ENCODE measurements around the gene HDHD2. TPM values are rescaled to one million over a fixed set of nuclear protein-coding genes. Genes with fewer than 3 reads are reported as not detected.

Gene HDHD2
- total and polyA plus RNA-seq, 2 of the 13 experiments (the other 11 are each of a cell fraction or from before 2014, with no cell fraction given): 10.2 to 34.7 TPM

- TF ChIP-seq HOMEZ (CRISPR knock-in tag; IDR thresholded peaks at IDR 0.05; ENCODE audit: low read depth) (peak; percentile 12; the same call in 1 of the 2 replicates), ZNF747 (CRISPR knock-in tag; IDR thresholded peaks at IDR 0.05; ENCODE audit: borderline replicate concordance) (peak; percentile 89), ZSCAN31 (CRISPR knock-in tag; IDR thresholded peaks at IDR 0.05; ENCODE audit: low read depth) (peak; percentile 91), MXD4 (CRISPR knock-in tag; IDR thresholded peaks at IDR 0.05) (peak; percentile 58; the same call in 1 of the 2 replicates), SRF (IDR thresholded peaks at IDR 0.05; ENCODE audit: low read depth, low read length) (no peak), ZNF766 (CRISPR knock-in tag; IDR thresholded peaks at IDR 0.05; ENCODE audit: borderline replicate concordance) (no peak), KDM5B (CRISPR knock-in tag; IDR thresholded peaks at IDR 0.05; ENCODE audit: borderline replicate concordance) (peak; percentile 92), TBX2 (CRISPR knock-in tag; IDR thresholded peaks at IDR 0.05; ENCODE audit: borderline replicate concordance) (peak; percentile 79), ZSCAN20 (CRISPR knock-in tag; IDR thresholded peaks at IDR 0.05; ENCODE audit: borderline replicate concordance) (no peak), ZNF678 (CRISPR knock-in tag; IDR thresholded peaks at IDR 0.05) (no peak), HOXA3 (CRISPR knock-in tag; IDR thresholded peaks at IDR 0.05) (peak; percentile 69; the same call in 1 of the 2 replicates), ZBTB1 (CRISPR knock-in tag; IDR thresholded peaks at IDR 0.05; ENCODE audit: borderline replicate concordance) (no peak), ZNF713 (CRISPR knock-in tag; IDR thresholded peaks at IDR 0.05) (0 out of 2 replicates have a peak, but pooled peaks have one; percentile 11), CREM (IDR thresholded peaks at IDR 0.05) (0 out of 2 replicates have a peak, but pooled peaks have one; percentile 12), CREM (CRISPR knock-in tag; IDR thresholded peaks at IDR 0.05) (no peak), CBX5 (CRISPR knock-in tag; IDR thresholded peaks at IDR 0.05; ENCODE audit: borderline replicate concordance) (peak; percentile 6; the same call in 1 of the 2 replicates), SPEN (CRISPR knock-in tag; IDR thresholded peaks at IDR 0.05; ENCODE audit: low read depth) (peak; percentile 83; the same call in 1 of the 2 replicates), ELF4 (CRISPR knock-in tag; IDR thresholded peaks at IDR 0.05; ENCODE audit: borderline replicate concordance) (peak; percentile 82), ZNF510 (CRISPR knock-in tag; IDR thresholded peaks at IDR 0.05; ENCODE audit: low read depth) (no peak), SSRP1 (CRISPR knock-in tag; IDR thresholded peaks at IDR 0.05) (no peak), SRSF1 (optimal IDR thresholded peaks at IDR 0.05; ENCODE audit: low read depth, low read length) (peak; percentile 89), KAT7 (CRISPR knock-in tag; IDR thresholded peaks at IDR 0.05; ENCODE audit: borderline replicate concordance) (peak; percentile 70; the same call in 1 of the 2 replicates), TARDBP (CRISPR knock-in tag; IDR thresholded peaks at IDR 0.05) (peak; percentile 8; the same call in 1 of the 2 replicates), POLR2G (IDR thresholded peaks at IDR 0.05; ENCODE audit: low read depth, low read length) (peak; percentile 98), ZNF572 (CRISPR knock-in tag; IDR thresholded peaks at IDR 0.05) (no peak), HDAC6 (IDR thresholded peaks at IDR 0.05; ENCODE audit: low read depth, low read length) (no peak), KDM4B (CRISPR knock-in tag; IDR thresholded peaks at IDR 0.05) (no peak; the same call in 1 of the 2 replicates), ELF1 (CRISPR knock-in tag; IDR thresholded peaks at IDR 0.05) (peak; percentile 85), DMTF1 (CRISPR knock-in tag; IDR thresholded peaks at IDR 0.05) (no peak)
Observed at GRCh38 chr18:47150029-47150823, at the start of gene HDHD2 (continued).
